Prostate gland (tissue), 1 donor: Measurements from ENCODE around the gene ADGRF4.

Experiments used
- POLR2A ChIP-seq: fragments of 450-650 bp; IDR thresholded peaks from one replicate; pipeline ENCODE4 v1.6.1; 2016; ENCODE audit warnings: antibody characterized with exemption, mild to moderate bottlenecking
- POLR2AphosphoS5 ChIP-seq: sonication (generic); formaldehyde crosslinking; IDR thresholded peaks from one replicate; pipeline ENCODE4 v1.6.1; 2017; ENCODE audit warnings: antibody characterized with exemption

GRCh38 chr6:47677381-47678100, 20.8 kb upstream of the ADGRF4 start:
- TF ChIP-seq POLR2AphosphoS5 (no peak), POLR2A (no peak)
